Stimulated activated CD8-positive, alpha-beta memory T cell treated with anti-CD3 and anti-CD28 coated beads, Interleukin-7, amount 100 ng/mL, for 48 hours (primary cell): Measurements from ENCODE around the gene ZBTB43.

Experiments
- DNase-seq, 2 donors: peaks; one replicate each; pipeline ENCODE4 v3.0.0-alpha.2; 2020; ENCODE audit warnings: low read depth in 1 of 2; ENCODE audit errors: extremely low read depth in 1 of 2

Gene ZBTB43

GRCh38 chr9:126882746-126883145 lies 77.9 kb downstream of the ZBTB43 start:
- no peak for DNase-seq

GRCh38 chr9:126883636-126884035 lies 78.8 kb downstream of the ZBTB43 start:
- DNase-seq: no peak

GRCh38 chr9:126885131-126885641 lies 80.3 kb downstream of the ZBTB43 start:
- DNase-seq: no peak

GRCh38 chr9:126886034-126886822 lies 81.4 kb downstream of the ZBTB43 start:
- DNase-seq: no peak

- DNase-seq: no peak
These were observed 82.1 kb downstream of the ZBTB43 start for GRCh38 chr9:126886897-126887296.
